GM21825 (cell line): ENCODE results near the gene SPATA3.
"Not testable (repeated sequence)": the region's sequence is repeated elsewhere in the genome, so short reads cannot be mapped to it uniquely, and the experiment has no call there.

ENCODE experiments used
- ATAC-seq: cut with Tn5 transposase; IDR thresholded peaks from one replicate; pipeline ENCODE4 v1.9.1; 2021; ENCODE audit warnings: mild to moderate bottlenecking, moderate library complexity; ENCODE audit not compliant: unreplicated experiment

Gene SPATA3

DNA sequence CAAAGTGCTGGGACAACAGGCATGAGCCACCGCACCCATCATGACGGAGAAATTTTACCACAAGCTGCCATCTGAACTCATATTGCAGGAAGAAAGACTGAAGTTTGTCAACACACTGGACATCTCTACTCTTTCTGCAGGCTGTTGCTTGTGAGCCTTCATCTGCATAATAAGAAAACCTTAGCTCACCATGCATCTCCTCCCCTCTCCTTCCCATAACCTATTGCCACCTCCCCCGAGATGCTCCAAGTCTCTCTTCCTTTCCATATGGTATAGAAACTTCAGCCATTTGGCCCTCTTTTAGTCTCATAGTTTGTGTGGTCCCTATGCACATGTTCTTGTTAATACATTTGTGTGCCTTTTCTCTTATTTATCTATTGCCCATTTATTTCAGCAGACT lies 22.3 kb downstream of the SPATA3 start:
- no peak for ATAC-seq

GRCh38 chr2:231025059-231025458 lies 29.1 kb downstream of the SPATA3 start:
- ATAC-seq = not testable (repeated sequence)

DNA sequence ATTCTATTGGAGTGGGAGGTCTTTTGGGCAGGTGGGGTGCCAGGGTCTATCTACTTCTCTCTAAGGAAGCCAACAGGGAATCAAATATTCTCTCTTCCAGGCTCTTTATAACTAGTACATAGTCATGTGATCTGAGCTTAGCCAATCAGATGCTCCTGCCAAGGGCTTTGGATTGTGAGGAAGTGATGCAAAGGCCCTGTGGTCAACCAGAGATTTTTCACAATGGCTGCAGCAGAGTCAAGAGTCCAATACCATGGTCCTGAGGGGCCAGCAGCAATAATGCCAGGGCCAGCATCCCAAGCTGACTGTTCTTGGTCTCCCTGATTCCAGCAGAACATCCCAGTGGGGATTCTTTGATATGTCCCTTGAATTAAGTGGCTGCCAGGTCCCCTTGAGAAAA lies 33.0 kb downstream of the SPATA3 start:
- no peak for ATAC-seq

DNA sequence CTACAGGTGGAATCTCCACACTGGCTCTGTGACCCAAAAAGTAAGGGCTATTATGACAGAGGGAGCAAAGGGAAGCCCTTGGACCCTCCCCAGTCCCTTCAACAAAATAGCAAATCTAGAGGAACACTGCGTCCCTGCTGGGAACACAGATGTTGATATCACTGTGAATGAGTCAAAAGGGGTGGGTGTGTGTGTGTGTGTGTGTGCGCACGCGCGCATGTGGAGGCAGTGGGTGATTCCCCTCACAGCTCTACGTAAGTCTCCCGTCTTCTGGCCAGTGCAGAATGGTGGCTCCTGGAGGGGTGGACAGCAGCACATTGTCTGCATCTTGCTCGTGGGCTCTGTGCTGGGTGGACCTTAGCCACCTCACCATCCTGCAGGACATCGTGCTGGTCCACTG lies 33.6 kb downstream of the SPATA3 start:
- no peak for ATAC-seq

DNA sequence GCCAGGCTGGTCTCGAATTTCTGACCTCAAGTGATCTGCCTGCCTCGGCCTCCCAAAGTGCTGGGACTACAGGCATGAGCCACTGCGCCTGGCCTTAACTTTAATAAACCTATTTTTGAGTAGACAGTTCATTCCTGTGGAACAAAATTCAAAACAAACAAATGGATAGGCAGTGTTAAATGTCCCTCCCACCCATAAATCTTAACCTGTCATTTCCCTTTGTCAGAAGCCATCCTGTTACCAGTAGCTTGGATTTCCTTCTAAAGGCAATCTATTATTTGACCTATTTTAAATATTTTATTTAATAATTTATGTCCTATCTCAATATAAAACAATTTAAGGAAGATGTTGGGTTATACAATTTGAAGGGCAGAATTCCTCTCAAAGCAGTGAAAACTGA lies 34.8 kb downstream of the SPATA3 start:
- no peak for ATAC-seq

DNA sequence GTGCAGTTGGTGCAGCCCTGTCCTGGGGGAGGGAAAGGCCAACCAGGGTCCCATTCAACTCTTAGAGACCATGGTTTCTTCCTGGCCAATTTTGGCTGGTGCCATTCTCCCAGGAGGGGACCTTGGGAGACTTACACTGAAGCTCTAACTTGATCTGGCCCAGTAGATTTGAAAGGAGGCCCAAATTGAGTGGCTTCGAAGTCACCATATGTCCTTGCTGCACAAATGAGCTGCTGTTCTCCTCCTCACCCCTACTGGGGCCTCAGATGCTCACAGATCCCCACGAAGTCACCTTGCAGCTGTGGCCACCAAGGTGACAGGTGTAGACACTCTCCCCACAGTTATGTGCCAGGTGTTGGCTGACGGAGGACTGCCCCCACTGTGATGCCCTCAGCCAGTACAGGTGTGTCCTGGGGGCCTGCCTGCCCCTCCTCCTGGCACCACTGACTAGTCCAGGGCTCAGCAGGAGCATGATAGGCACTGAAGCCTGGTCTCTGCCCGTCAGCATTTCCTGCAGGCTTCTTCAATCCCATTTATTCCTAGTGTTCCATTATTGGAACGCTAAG lies 36.7 kb downstream of the SPATA3 start:
- ATAC-seq = no peak

DNA sequence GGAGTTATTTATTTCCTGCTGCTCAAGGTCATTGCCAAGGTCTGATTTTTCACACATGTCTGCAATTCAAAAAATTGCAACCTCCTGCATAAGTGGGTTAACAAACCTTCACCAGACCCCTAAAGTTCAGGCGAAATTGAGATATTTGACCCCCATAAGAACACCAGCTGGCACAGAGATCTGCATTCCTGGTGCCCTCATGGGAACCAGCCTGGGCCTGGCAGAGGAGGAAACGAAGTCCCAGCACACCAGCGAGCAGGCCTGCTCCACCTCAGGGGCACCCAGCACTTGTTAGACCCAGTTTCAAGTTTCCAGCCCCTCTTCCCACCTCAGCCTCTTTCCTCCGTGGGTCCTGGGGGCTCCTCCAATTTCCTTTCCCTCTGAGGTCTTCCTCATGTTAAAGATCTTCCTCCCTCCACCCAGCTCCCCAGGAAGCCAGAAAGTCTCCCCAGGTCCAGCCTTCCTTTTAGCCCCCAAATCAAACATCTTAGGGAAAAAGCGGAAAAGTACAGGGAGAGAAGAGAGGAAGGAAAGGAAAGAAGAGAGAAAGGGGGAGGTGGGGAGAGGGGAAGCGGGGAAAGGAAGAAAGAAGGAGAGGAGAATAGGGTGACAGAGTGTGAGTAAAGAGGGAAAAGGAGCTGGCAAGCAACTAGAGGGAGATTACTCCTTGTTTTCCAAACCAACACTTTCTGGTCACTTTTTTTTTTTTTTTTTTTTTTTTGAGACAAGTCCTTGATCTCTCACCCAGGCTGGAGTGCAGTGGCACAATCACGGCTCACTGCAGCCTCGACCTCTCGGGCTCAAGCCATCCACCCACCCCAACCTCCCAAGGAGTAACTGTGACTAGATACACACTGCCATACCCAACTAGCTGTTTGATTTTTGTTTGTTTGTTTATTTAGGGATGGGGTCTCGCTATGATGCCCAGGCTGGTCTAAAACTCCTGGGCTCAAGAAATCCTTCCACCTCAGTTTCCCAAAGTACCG lies 37.5 kb downstream of the SPATA3 start:
- no peak for ATAC-seq

- ATAC-seq = no peak
Observed at GRCh38 chr2:231034291-231034882, 38.5 kb downstream of the SPATA3 start.

- no peak for ATAC-seq
Observed at GRCh38 chr2:231036131-231036530, 40.2 kb downstream of the SPATA3 start.

- ATAC-seq = no peak
Observed at GRCh38 chr2:231036578-231037106, 40.7 kb downstream of the SPATA3 start.

GRCh38 chr2:231037202-231037730 lies 41.3 kb downstream of the SPATA3 start, which contains the start of gene C2orf72:
C2orf72 (plus strand) TSS chr2:231037523; CDS start chr2:231037566, 43 bp downstream.
- no peak for ATAC-seq

DNA sequence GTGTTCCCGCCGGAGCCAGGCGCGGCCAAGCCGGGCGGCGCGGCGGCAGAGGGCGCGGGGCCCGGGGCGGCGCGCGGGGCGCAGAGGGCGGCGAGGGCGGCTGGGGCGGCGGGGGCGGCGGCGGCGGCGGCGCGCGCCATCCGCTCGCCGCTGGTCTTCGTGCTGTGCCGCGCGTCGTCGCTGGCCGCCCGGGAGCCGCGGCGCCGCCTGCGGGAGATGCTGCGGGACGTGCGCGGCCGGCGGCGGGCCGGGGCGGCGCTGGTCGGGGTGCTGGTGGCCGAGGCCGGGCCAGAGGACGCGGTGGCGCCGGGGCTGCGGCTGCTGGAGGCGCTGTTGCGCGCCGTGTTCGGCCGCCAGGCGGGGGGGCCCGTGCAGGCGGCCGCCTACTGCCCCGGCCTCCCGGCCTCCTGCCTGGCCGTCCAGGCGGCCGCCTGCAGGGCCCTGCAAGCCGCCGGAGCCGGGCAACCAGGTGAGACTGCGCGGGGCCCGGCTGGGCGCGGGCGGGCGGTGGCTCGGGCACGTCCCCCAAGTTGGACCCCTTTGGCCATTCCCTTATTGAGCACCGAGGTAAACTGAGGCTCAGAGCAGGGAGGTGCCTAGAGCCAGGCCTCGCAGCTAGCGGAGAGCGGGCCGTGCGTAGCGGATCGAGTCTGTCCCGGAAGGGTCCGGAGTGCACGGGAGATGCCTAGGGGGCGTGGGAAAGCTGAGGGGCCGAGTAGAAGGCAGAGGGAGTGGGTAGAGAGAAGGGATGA lies 42.0 kb downstream of the SPATA3 start:
- ATAC-seq = no peak

DNA sequence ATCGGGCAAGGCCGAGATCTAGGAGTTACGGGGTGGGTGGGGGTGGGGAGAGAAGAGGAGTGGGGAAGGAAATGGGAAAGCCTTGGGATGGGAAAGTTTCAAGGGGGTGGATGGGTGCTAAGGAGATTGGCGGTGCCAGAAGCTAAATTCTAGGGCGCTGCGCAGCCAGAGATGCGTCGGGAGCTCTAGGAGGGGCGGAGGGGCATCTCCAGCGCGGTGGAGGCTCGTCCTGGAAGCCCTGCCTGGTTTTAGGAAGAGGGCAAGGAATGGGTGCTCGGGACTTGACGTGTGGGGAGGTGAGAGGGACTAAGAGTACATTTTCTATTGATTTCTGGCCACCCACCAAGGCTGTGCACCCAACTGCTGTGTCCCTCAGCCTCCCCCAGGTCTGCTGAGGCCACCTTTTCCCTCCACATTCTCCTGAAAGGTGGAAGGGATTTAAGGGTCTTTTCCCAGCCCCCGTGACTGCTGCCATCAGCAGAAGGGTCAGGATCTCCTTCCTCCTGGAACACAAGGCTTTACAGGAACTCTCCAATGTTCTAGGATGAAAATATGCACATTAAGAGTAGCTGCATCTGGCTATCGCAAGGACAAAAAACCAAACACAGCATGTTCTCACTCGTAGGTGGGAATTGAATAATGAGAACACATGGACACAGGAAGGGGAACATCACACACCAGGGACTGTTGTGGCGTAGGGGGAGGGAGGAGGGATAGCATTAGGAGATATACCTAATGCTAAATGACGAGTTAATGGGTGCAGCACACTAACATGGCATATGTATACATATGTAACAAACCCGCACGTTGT lies 42.8 kb downstream of the SPATA3 start:
- ATAC-seq = no peak

GRCh38 chr2:231039294-231039664 lies 43.4 kb downstream of the SPATA3 start:
- no peak for ATAC-seq

GRCh38 chr2:231039821-231040364 lies 44.0 kb downstream of the SPATA3 start:
- ATAC-seq = no peak

DNA sequence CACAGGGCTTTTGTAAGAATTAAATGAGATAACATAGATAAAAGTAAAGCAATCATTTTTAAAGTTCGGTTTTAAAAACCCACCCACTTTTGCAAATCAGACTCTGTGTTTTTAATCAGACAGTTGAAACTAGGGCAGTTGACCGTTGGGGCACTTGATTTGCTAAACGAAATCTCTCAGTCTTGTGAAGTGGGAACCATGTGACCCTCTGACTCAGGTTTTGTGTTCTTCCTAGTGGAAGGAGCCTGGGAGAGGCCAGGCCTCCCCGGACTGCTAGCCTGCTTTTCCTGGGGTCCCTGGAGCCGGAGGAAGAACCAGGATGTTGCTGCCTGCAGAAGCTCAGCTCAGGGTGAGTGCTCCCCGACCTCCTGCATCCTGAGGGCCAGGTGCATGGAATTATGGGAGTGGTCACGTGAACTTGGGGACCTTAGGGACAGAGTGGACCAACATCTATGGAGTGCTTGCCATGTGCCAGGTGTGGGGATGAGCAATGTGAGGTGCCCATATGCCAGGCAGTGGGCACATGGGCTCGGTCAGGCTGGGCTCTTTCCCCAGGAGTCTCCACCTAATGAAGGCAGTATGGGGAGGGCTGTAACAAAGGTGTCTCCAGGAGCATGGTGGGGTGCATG lies 45.3 kb downstream of the SPATA3 start:
- ATAC-seq = no peak

- ATAC-seq = no peak
Observed at GRCh38 chr2:231043796-231044195, 47.9 kb downstream of the SPATA3 start.

DNA sequence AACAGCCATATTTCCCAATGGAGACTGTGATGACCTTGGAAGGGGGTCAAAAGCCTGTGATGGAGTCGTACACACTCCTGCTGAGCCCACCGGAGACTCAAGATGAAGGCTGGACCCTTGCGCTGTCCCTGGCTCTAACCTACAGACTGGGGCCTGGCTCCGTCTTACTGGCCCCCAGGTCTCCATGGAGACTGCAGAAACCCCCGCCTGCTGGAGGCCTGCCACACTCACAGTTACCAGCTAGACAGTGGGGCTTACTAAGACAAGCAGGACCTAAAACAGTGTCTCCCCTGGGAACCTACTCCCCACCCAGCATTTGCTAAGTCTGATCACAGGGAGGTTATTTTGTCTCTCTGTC lies 51.0 kb downstream of the SPATA3 start:
- ATAC-seq = no peak

DNA sequence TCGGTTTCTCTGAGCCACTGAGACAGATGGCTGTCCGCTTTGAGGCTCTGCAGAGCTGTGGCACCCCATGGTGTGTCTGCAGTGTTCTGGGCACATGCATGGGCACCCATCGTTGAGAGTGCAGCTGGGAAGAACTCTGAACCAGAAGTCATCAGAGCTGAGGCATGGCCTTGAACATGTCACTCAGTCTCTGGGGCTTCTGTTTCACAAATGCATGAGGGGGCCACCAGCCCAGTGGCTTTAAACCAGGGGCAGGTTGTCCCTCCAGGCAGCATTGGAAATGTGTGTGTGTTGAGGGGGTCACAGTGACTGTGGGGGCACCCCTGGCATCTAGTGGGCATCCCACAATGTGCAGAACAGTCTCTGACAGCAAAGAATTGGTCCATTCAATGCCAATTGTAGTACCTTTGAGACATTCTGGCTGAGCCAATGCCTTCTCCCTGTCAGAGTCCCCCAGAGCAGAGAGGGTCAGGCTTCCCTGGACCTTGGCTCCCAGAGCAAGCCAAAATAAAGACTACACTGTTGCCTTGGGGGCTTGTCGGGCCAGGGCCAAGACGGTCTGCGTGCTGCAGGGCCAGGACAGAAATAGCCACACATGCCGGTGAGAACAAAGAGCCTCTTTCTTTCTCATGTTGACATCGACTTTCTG lies 51.5 kb downstream of the SPATA3 start:
- ATAC-seq = no peak
